Neuronal stem cell (in vitro differentiated cells): ENCODE measurements around the gene MCU.

Source experiments
- DNase-seq: peaks from one replicate; pipeline ENCODE4 v3.0.0-alpha.2; 2013; ENCODE audit warnings: low spot score
- H2AFZ ChIP-seq: one replicate; pipeline ENCODE4 v1.6.1; 2013; ENCODE audit warnings: mild to moderate bottlenecking, low read length, inconsistent platforms
- H2AK5ac ChIP-seq: 2 replicates; pipeline ENCODE4 v1.6.1; 2013; ENCODE audit warnings: low read depth, mild to moderate bottlenecking, inconsistent platforms, low read length, moderate library complexity, mixed read lengths
- H2BK120ac ChIP-seq: 2 replicates; pipeline ENCODE4 v1.6.1; 2013; ENCODE audit warnings: low read depth, mild to moderate bottlenecking, inconsistent platforms, low read length, moderate library complexity, mixed read lengths
- H2BK12ac ChIP-seq: one replicate; pipeline ENCODE4 v1.6.1; 2013; ENCODE audit warnings: low read length, inconsistent platforms
- H2BK15ac ChIP-seq: 2 replicates; pipeline ENCODE4 v1.6.1; 2013; ENCODE audit warnings: mild to moderate bottlenecking, low read length, inconsistent platforms, mixed read lengths
- H2BK5ac ChIP-seq: one replicate; pipeline ENCODE4 v1.6.1; 2013; ENCODE audit warnings: inconsistent platforms, mild to moderate bottlenecking, low read length, moderate library complexity
- H3K14ac ChIP-seq: one replicate; pipeline ENCODE4 v1.6.1; 2013; ENCODE audit warnings: low read length, inconsistent platforms
- H3K18ac ChIP-seq: 2 replicates; pipeline ENCODE4 v1.6.1; 2013; ENCODE audit warnings: low read length, inconsistent platforms
- H3K23ac ChIP-seq: 2 replicates; pipeline ENCODE4 v1.6.1; 2013; ENCODE audit warnings: low read depth, mild to moderate bottlenecking, mixed read lengths, low read length, inconsistent platforms; ENCODE audit not compliant: poor library complexity
- H3K27ac ChIP-seq: replicated peaks from 3 replicates; pipeline ENCODE4 v1.5.1; 2013; ENCODE audit warnings: low read length, inconsistent platforms
- H3K27me3 ChIP-seq, 3 experiments: 2 replicates each; pipeline ENCODE4 v1.6.1; 2013; ENCODE audit warnings: low read length in 3 of 3, mild to moderate bottlenecking in 2 of 3, inconsistent platforms in 1 of 3, low read depth in 1 of 3, mixed read lengths in 1 of 3, moderate library complexity in 1 of 3; ENCODE audit not compliant: control insufficient read depth in 3 of 3, insufficient read depth in 3 of 3
- H3K36me3 ChIP-seq, 2 donors: replicated peaks in 1 of 2; 2 replicates each; pipeline ENCODE4 v1.6.1; 2013; ENCODE audit warnings: low read length in 2 of 2; ENCODE audit not compliant: control insufficient read depth in 2 of 2, insufficient read depth in 2 of 2
- H3K4ac ChIP-seq: 2 replicates; pipeline ENCODE4 v1.6.1; 2013; ENCODE audit warnings: inconsistent platforms, mild to moderate bottlenecking, low read length, moderate library complexity
- H3K4me1 ChIP-seq, 2 donors: 1 replicate in 1 of 2; 2 replicates in 1 of 2; pipeline ENCODE4 v1.6.1; 2013; ENCODE audit warnings: low read length in 2 of 2, low read depth in 1 of 2; ENCODE audit not compliant: control insufficient read depth in 2 of 2, insufficient read depth in 1 of 2
- H3K4me2 ChIP-seq: one replicate; pipeline ENCODE4 v1.6.1; 2013; ENCODE audit warnings: mild to moderate bottlenecking, low read length, inconsistent platforms; ENCODE audit not compliant: insufficient read depth, poor library complexity, severe bottlenecking
- H3K4me3 ChIP-seq, 2 donors: 2 replicates each; pipeline ENCODE4 v1.5.1; 2013; ENCODE audit warnings: low read length in 2 of 2, mild to moderate bottlenecking in 2 of 2, inconsistent platforms in 1 of 2, moderate library complexity in 1 of 2
- H3K79me1 ChIP-seq: one replicate; pipeline ENCODE4 v1.6.1; 2013; ENCODE audit warnings: low read depth, mild to moderate bottlenecking, inconsistent platforms, low read length, moderate library complexity
- H3K9ac ChIP-seq: one replicate; pipeline ENCODE4 v1.6.1; 2013; ENCODE audit warnings: mild to moderate bottlenecking, low read depth, low read length, inconsistent platforms; ENCODE audit not compliant: poor library complexity
- H3K9me3 ChIP-seq, 2 donors: replicated peaks in 1 of 2; 2 replicates each; pipeline versions ENCODE3 to v1.6.1; 2013; ENCODE audit warnings: low read length in 2 of 2, mild to moderate bottlenecking in 2 of 2, inconsistent platforms in 1 of 2, low read depth in 1 of 2, mixed read lengths in 1 of 2, moderate library complexity in 1 of 2; ENCODE audit not compliant: control insufficient read depth in 2 of 2, insufficient read depth in 1 of 2
- H4K8ac ChIP-seq: one replicate; pipeline ENCODE4 v1.6.1; 2013; ENCODE audit warnings: low read depth, mild to moderate bottlenecking, inconsistent platforms, low read length, moderate library complexity
- H4K91ac ChIP-seq: one replicate; pipeline ENCODE4 v1.6.1; 2013; ENCODE audit warnings: low read length, low read depth, mild to moderate bottlenecking, inconsistent platforms; ENCODE audit not compliant: poor library complexity
- WGBS, 2 donors: extraction: QIAGEN DNeasy Blood & Tissue Kit; methylation state at CpG; one replicate each; pipeline ENCODE4 v1.1.7; 2013; ENCODE audit warnings: missing lambda C conversion rate in 2 of 2, mixed read lengths in 1 of 2; ENCODE audit not compliant: insufficient read length in 2 of 2, insufficient replicate concordance in 1 of 2; ENCODE audit errors: extremely low coverage in 2 of 2; 5-methylcytosine and 5-hydroxymethylcytosine counted together

Gene MCU

GRCh38 chr10:72850861-72851260, 158.9 kb downstream of the MCU start:
- Histone ChIP-seq H3K27ac (no peak overlapping the region), H3K79me1 (no peaks in the 10 kb centered on the region), H4K8ac (no peak overlapping the region), H3K4me1 (no peaks in the 10 kb centered on the region), H2BK5ac (no peak overlapping the region), H2AFZ (no peak overlapping the region), H3K4me3 (no peak overlapping the region), H3K4me2 (no peak overlapping the region), H3K23ac (no peak overlapping the region), H3K27me3 (no peaks in the 10 kb centered on the region), H4K91ac (no peak overlapping the region), H3K9me3 (peaks cover 0 to 12% of the 10 kb centered on the region in 2 donors), H3K36me3 (no peaks in the 10 kb centered on the region), H3K9ac (no peak overlapping the region), H2BK12ac (no peak overlapping the region), H3K18ac (no peak overlapping the region), H2AK5ac (no peak overlapping the region), H2BK15ac (no peak overlapping the region), H3K4ac (no peak overlapping the region), H3K14ac (no peak overlapping the region), H2BK120ac (no peak overlapping the region)
- no CpG with 5 or more reads among the region's 2 CpGs for WGBS, 2 donors
- DNase-seq = no peak

- Histone ChIP-seq H3K4me2 (no peak overlapping the region), H3K9me3 (peaks cover 0 to 12% of the 10 kb centered on the region in 2 donors), H2AK5ac (no peak overlapping the region), H3K4me1 (no peaks in the 10 kb centered on the region), H3K14ac (no peak overlapping the region), H3K79me1 (no peaks in the 10 kb centered on the region), H3K23ac (no peak overlapping the region), H3K27ac (no peak overlapping the region), H2BK12ac (no peak overlapping the region), H2BK5ac (no peak overlapping the region), H2BK120ac (no peak overlapping the region), H3K4ac (no peak overlapping the region), H3K36me3 (no peaks in the 10 kb centered on the region), H2BK15ac (no peak overlapping the region), H3K27me3 (no peaks in the 10 kb centered on the region), H3K18ac (no peak overlapping the region), H4K91ac (no peak overlapping the region), H2AFZ (no peak overlapping the region), H3K9ac (no peak overlapping the region), H4K8ac (no peak overlapping the region), H3K4me3 (no peak overlapping the region)
- DNase-seq = no peak
- no CpG with 5 or more reads among the region's 1 CpG for WGBS, 2 donors
These were observed 159.6 kb downstream of the MCU start for GRCh38 chr10:72851509-72851908.

- no peak overlapping the region for H4K8ac ChIP-seq
- no peak for DNase-seq
- no peaks in the 10 kb centered on the region for H3K27me3 ChIP-seq
- peaks cover 0 to 12% of the 10 kb centered on the region in 2 donors for H3K9me3 ChIP-seq
- no peak overlapping the region for H2AFZ ChIP-seq
- H2BK12ac ChIP-seq = no peak overlapping the region
- H2BK5ac ChIP-seq = no peak overlapping the region
- WGBS, 2 donors = no CpG with 5 or more reads among the region's 2 CpGs
- H3K4me1 ChIP-seq = no peaks in the 10 kb centered on the region
- no peak overlapping the region for H2AK5ac ChIP-seq
- H3K23ac ChIP-seq = no peak overlapping the region
- no peaks in the 10 kb centered on the region for H3K36me3 ChIP-seq
- no peak overlapping the region for H3K4ac ChIP-seq
- no peak overlapping the region for H3K9ac ChIP-seq
- no peak overlapping the region for H2BK120ac ChIP-seq
- no peak overlapping the region for H3K4me3 ChIP-seq
- no peak overlapping the region for H4K91ac ChIP-seq
- H3K18ac ChIP-seq = no peak overlapping the region
- no peak overlapping the region for H2BK15ac ChIP-seq
- H3K14ac ChIP-seq = no peak overlapping the region
- no peaks in the 10 kb centered on the region for H3K79me1 ChIP-seq
- H3K27ac ChIP-seq = no peak overlapping the region
- H3K4me2 ChIP-seq = no peak overlapping the region
These were observed 160.6 kb downstream of the MCU start for GRCh38 chr10:72852508-72852907.

GRCh38 chr10:72855129-72855528, 163.2 kb downstream of the MCU start:
- DNase-seq = no peak
- no peak overlapping the region for H3K18ac ChIP-seq
- no peaks in the 10 kb centered on the region for H3K36me3 ChIP-seq
- no peak overlapping the region for H3K9ac ChIP-seq
- H4K8ac ChIP-seq = no peak overlapping the region
- H3K27ac ChIP-seq = no peak overlapping the region
- no peak overlapping the region for H3K23ac ChIP-seq
- no peak overlapping the region for H2AFZ ChIP-seq
- no peak overlapping the region for H2BK5ac ChIP-seq
- no peak overlapping the region for H2BK12ac ChIP-seq
- no peak overlapping the region for H3K14ac ChIP-seq
- no peaks in the 10 kb centered on the region for H3K79me1 ChIP-seq
- H4K91ac ChIP-seq = no peak overlapping the region
- H2BK15ac ChIP-seq = no peak overlapping the region
- no peak overlapping the region for H3K4ac ChIP-seq
- H2AK5ac ChIP-seq = no peak overlapping the region
- H3K27me3 ChIP-seq = no peaks in the 10 kb centered on the region
- H3K4me1 ChIP-seq = no peaks in the 10 kb centered on the region
- H3K9me3 ChIP-seq = peaks cover 0 to 12% of the 10 kb centered on the region in 2 donors
- H2BK120ac ChIP-seq = no peak overlapping the region
- no peak overlapping the region for H3K4me3 ChIP-seq
- no peak overlapping the region for H3K4me2 ChIP-seq
